ENCODE results near the gene E2F3. TPM values are rescaled to one million over a fixed set of nuclear protein-coding genes. Genes with fewer than 3 reads are reported as not detected.

E2F3 gene
- total and polyA plus RNA-seq, 2 donors (not counting 1 experiment from before 2014, with no cell fraction given), result 4.1 to 12.3 TPM

DNA sequence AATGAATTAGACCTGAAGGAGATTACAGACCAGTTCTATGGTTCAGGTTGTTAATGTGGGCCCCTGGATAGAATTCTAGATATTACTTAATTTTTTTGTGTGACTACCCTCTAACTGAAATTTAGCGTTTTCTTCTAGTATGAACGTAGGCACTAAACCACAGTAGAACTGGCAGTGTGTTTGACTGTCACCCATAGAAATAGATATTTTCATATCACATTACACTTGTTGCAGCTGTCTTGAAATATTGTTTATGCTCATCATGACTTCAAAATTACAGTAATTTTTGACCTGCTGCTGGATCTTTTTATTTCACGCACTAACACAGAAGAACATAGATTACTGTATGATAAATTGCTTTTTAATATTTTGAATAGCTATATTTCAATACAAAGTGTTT is 31.6 kb downstream of the E2F3 start:
- no peaks in the 10 kb centered on the region for H3K4me1 ChIP-seq (ENCODE audit: control insufficient read depth, extremely low read depth, insufficient read depth, low read length)
- TF ChIP-seq EZH2 (IDR thresholded peaks at IDR 0.05; ENCODE audit: low read length, missing control alignments), result no peak
- TF ChIP-seq, protein P1, sequence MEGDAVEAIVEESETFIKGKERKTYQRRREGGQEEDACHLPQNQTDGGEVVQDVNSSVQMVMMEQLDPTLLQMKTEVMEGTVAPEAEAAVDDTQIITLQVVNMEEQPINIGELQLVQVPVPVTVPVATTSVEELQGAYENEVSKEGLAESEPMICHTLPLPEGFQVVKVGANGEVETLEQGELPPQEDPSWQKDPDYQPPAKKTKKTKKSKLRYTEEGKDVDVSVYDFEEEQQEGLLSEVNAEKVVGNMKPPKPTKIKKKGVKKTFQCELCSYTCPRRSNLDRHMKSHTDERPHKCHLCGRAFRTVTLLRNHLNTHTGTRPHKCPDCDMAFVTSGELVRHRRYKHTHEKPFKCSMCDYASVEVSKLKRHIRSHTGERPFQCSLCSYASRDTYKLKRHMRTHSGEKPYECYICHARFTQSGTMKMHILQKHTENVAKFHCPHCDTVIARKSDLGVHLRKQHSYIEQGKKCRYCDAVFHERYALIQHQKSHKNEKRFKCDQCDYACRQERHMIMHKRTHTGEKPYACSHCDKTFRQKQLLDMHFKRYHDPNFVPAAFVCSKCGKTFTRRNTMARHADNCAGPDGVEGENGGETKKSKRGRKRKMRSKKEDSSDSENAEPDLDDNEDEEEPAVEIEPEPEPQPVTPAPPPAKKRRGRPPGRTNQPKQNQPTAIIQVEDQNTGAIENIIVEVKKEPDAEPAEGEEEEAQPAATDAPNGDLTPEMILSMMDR (conservative IDR thresholded peaks at IDR 0.05 in 1 of 2, IDR thresholded peaks at IDR 0.05 in 1 of 2; ENCODE audit: low read depth in 1 of 2, low read length in 2 of 2), result no peak
- H3K27ac ChIP-seq (ENCODE audit: insufficient read depth, low read length), result no peak overlapping the region
- H3K27me3 ChIP-seq (ENCODE audit: control insufficient read depth, insufficient read depth, low read length), result no peaks in the 10 kb centered on the region
- H3K36me3 ChIP-seq (ENCODE audit: control insufficient read depth, insufficient read depth, low read length), result peaks cover 3% of the 10 kb centered on the region
- no peak overlapping the region for H3K4me2 ChIP-seq (ENCODE audit: extremely low read depth, insufficient read depth, low read length)
- H2AFZ ChIP-seq (ENCODE audit: low read length), result no peak overlapping the region
- H3K79me2 ChIP-seq (ENCODE audit: control insufficient read depth, insufficient read depth, low read length), result peaks cover 48% of the 10 kb centered on the region
- H3K4me3 ChIP-seq (replicated peaks in 1 of 4; ENCODE audit: control extremely low read depth in 1 of 4, insufficient read depth in 1 of 4, low read depth in 3 of 4, low read length in 4 of 4), result no peak overlapping the region
- H3K9ac ChIP-seq (ENCODE audit: insufficient read depth, low read length), result no peak overlapping the region
- H3K9me3 ChIP-seq (ENCODE audit: control insufficient read depth, insufficient read depth, low read depth, low read length), result no peaks in the 10 kb centered on the region
- no peaks in the 10 kb centered on the region for H4K20me1 ChIP-seq (ENCODE audit: control insufficient read depth, extremely low read depth, insufficient read depth, low read length)
- DNase-seq (ENCODE audit: low read depth in 2 of 2), result no peak

DNA sequence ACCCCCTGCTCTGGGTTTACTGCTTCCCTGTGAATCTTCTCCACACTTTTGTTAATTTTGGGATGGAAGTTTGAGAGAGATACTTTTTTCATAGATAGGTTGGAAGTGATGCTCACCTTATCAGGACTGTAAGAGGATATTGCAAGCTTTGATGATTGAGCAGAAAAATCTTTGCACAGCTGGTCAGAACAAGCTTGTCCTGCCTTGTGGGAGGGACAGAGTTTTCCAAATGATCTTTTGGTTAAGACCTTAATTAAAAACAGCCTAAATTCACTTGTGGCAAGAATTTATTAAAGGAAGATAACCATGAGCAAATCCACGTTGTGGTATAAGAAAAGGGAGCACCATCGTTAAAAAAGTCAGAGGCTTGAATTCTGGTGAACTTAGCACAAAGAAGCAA is 32.2 kb downstream of the E2F3 start:
- no peak for DNase-seq (ENCODE audit: low read depth in 2 of 2)
- no peaks in the 10 kb centered on the region for H3K4me1 ChIP-seq (ENCODE audit: control insufficient read depth, extremely low read depth, insufficient read depth, low read length)
- no peak overlapping the region for H3K9ac ChIP-seq (ENCODE audit: insufficient read depth, low read length)
- H3K4me3 ChIP-seq (replicated peaks in 1 of 4; ENCODE audit: control extremely low read depth in 1 of 4, insufficient read depth in 1 of 4, low read depth in 3 of 4, low read length in 4 of 4), result no peak overlapping the region
- no peak overlapping the region for H3K4me2 ChIP-seq (ENCODE audit: extremely low read depth, insufficient read depth, low read length)
- no peak overlapping the region for H3K27ac ChIP-seq (ENCODE audit: insufficient read depth, low read length)
- H3K79me2 ChIP-seq (ENCODE audit: control insufficient read depth, insufficient read depth, low read length), result peaks cover 44% of the 10 kb centered on the region
- H3K27me3 ChIP-seq (ENCODE audit: control insufficient read depth, insufficient read depth, low read length), result no peaks in the 10 kb centered on the region
- no peaks in the 10 kb centered on the region for H4K20me1 ChIP-seq (ENCODE audit: control insufficient read depth, extremely low read depth, insufficient read depth, low read length)
- no peak overlapping the region for H2AFZ ChIP-seq (ENCODE audit: low read length)
- no peaks in the 10 kb centered on the region for H3K9me3 ChIP-seq (ENCODE audit: control insufficient read depth, insufficient read depth, low read depth, low read length)
- TF ChIP-seq, protein P1 (conservative IDR thresholded peaks at IDR 0.05 in 1 of 2, IDR thresholded peaks at IDR 0.05 in 1 of 2; ENCODE audit: low read depth in 1 of 2, low read length in 2 of 2), result no peak
- TF ChIP-seq EZH2 (IDR thresholded peaks at IDR 0.05; ENCODE audit: low read length, missing control alignments), result no peak
- H3K36me3 ChIP-seq (ENCODE audit: control insufficient read depth, insufficient read depth, low read length), result peaks cover 3% of the 10 kb centered on the region

DNA sequence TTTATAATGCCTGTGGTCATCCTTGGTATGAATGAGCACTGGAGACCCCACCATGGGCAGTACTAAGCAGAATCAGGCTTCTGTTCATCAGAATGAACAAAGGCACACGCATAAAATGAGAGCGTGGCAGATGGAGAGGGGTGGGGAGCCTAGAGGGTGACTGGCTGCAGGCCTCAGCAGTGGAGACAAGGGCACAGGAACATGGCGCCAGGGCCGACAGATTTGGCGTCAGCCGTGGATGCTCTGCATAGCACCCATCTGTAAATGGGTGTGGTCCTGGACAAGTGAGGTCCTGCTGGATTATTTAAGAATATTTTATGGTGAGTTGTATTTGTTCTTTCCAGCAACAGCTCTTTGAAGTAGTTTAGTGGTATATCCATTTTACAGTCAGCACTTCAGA is 33.1 kb downstream of the E2F3 start:
- Histone ChIP-seq H3K79me2 (ENCODE audit: control insufficient read depth, insufficient read depth, low read length) (peaks cover 41% of the 10 kb centered on the region), H2AFZ (ENCODE audit: low read length) (no peak overlapping the region), H3K4me3 (replicated peaks in 1 of 4; ENCODE audit: control extremely low read depth in 1 of 4, insufficient read depth in 1 of 4, low read depth in 3 of 4, low read length in 4 of 4) (no peak overlapping the region), H3K36me3 (ENCODE audit: control insufficient read depth, insufficient read depth, low read length) (peaks cover 3% of the 10 kb centered on the region), H3K4me2 (ENCODE audit: extremely low read depth, insufficient read depth, low read length) (no peak overlapping the region), H3K4me1 (ENCODE audit: control insufficient read depth, extremely low read depth, insufficient read depth, low read length) (no peaks in the 10 kb centered on the region), H3K9ac (ENCODE audit: insufficient read depth, low read length) (no peak overlapping the region), H3K27ac (ENCODE audit: insufficient read depth, low read length) (no peak overlapping the region), H3K9me3 (ENCODE audit: control insufficient read depth, insufficient read depth, low read depth, low read length) (no peaks in the 10 kb centered on the region), H3K27me3 (ENCODE audit: control insufficient read depth, insufficient read depth, low read length) (no peaks in the 10 kb centered on the region), H4K20me1 (ENCODE audit: control insufficient read depth, extremely low read depth, insufficient read depth, low read length) (no peaks in the 10 kb centered on the region)
- no peak for DNase-seq (ENCODE audit: low read depth in 2 of 2)
- TF ChIP-seq EZH2 (IDR thresholded peaks at IDR 0.05; ENCODE audit: low read length, missing control alignments), result no peak
- TF ChIP-seq, protein P1 (conservative IDR thresholded peaks at IDR 0.05 in 1 of 2, IDR thresholded peaks at IDR 0.05 in 1 of 2; ENCODE audit: low read depth in 1 of 2, low read length in 2 of 2), result no peak
